Stomach (tissue), 4 donors: Measurements from ENCODE around the gene DLGAP1.

Experiments used
- CTCF ChIP-seq, 7 experiments: fragments of 450-650 bp in 4 of 7; fragments of 200-600 bp in 3 of 7; sonication (generic) in 3 of 7; IDR thresholded peaks; one replicate each; pipeline ENCODE4 v1.5.1; 2016 to 2019; ENCODE audit warnings: antibody characterized with exemption in 7 of 7, control low read depth in 2 of 7, mild to moderate bottlenecking in 1 of 7
- POLR2A ChIP-seq, 4 donors: fragments of 450-650 bp; IDR thresholded peaks; one replicate each; pipeline ENCODE4 v1.6.1; 2016; ENCODE audit warnings: antibody characterized with exemption in 4 of 4, control low read depth in 2 of 4, mild to moderate bottlenecking in 1 of 4, moderate library complexity in 1 of 4

DNA sequence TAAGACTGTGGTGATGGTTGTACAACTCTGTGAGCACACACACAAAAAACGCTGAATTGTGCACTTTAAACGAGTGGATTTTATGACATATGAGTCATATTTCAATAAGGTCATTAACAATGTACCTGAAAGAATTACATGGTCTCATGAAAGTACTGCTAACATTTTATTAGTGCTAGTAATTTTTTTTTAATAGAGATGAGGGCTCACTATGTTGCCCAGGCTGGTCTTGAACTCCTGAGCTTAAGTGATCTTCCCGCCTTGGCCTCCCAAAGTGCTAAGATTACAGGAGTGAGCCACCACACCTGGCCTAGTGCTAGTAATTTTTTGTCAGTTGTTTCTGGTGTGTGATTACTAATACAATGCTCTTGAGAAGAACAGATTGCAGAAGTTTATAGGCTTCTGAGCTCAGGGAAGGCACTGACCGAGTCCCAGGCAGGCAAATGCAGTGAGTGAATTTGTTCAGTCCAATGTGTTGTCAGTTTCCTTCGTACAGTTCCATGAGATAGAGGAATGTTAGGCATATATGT is 828.1 kb downstream of the DLGAP1 start:
- no peak for TF ChIP-seq CTCF (IDR thresholded peaks at IDR 0.05)
- TF ChIP-seq POLR2A (IDR thresholded peaks at IDR 0.05): no peak
